Left hindlimb (tissue), 1 donor: Measurements from ENCODE around the gene RABL3.
"Not testable (repeated sequence)": the region's sequence is repeated elsewhere in the genome, so short reads cannot be mapped to it uniquely, and the experiment has no call there.

Source experiments
- DNase-seq: peaks from one replicate; pipeline ENCODE4 v3.0.0-alpha.2; 2018

The RABL3 gene

GRCh38 chr3:120743556-120744195 lies 1.4 kb upstream of the RABL3 start:
- DNase-seq = peak; percentile 19

- DNase-seq = no peak
Measured at GRCh38 chr3:120742849-120743365, 591 bp upstream of the RABL3 start.

- DNase-seq = no peak
Measured at GRCh38 chr3:120741837-120742197, 499 bp downstream of the RABL3 start.

- no peak for DNase-seq
Measured at GRCh38 chr3:120741320-120741719, 996 bp downstream of the RABL3 start.

- not testable (repeated sequence) for DNase-seq
Measured at GRCh38 chr3:120738006-120738405, 4.3 kb downstream of the RABL3 start.

- DNase-seq = no peak
Measured at GRCh38 chr3:120730576-120731542, 11.5 kb downstream of the RABL3 start.

- no peak for DNase-seq
Measured at GRCh38 chr3:120726791-120727190, 15.5 kb downstream of the RABL3 start.

GRCh38 chr3:120719167-120719834 lies 23.0 kb downstream of the RABL3 start:
- DNase-seq = not testable (repeated sequence)

- no peak for DNase-seq
Measured at GRCh38 chr3:120713262-120713661, 29.1 kb downstream of the RABL3 start.

- no peak for DNase-seq
Measured at GRCh38 chr3:120710369-120710768, 31.9 kb downstream of the RABL3 start.

GRCh38 chr3:120708408-120708807 lies 33.9 kb downstream of the RABL3 start:
- no peak for DNase-seq

GRCh38 chr3:120706950-120707349 lies 35.4 kb downstream of the RABL3 start:
- no peak for DNase-seq

- DNase-seq = no peak
Measured at GRCh38 chr3:120705884-120706582, 36.3 kb downstream of the RABL3 start.

GRCh38 chr3:120699333-120699732 lies 43.0 kb downstream of the RABL3 start:
- DNase-seq = no peak

GRCh38 chr3:120693439-120694171 lies 48.7 kb downstream of the RABL3 start:
- no peak for DNase-seq

- DNase-seq = no peak
Measured at GRCh38 chr3:120689395-120689794, 52.9 kb downstream of the RABL3 start.

GRCh38 chr3:120688121-120688520 lies 54.2 kb downstream of the RABL3 start:
- no peak for DNase-seq

- DNase-seq = no peak
Measured at GRCh38 chr3:120685411-120685810, 56.9 kb downstream of the RABL3 start.

GRCh38 chr3:120684896-120685295 lies 57.4 kb downstream of the RABL3 start:
- no peak for DNase-seq

GRCh38 chr3:120683671-120684301 lies 58.5 kb downstream of the RABL3 start:
- DNase-seq = no peak

- DNase-seq = no peak
Measured at GRCh38 chr3:120683213-120683612, 59.1 kb downstream of the RABL3 start.
